Measurements from ENCODE around the gene TTC5.
"Not testable (repeated sequence)": the region's sequence is repeated elsewhere in the genome, so short reads cannot be mapped to it uniquely, and the experiment has no call there.

Gene TTC5

GRCh38 chr14:20302042-20302755, 3.6 kb downstream of the TTC5 start:
- DNase-seq, result no peak

- no peak for DNase-seq
Measured at GRCh38 chr14:20295067-20295466, 10.7 kb downstream of the TTC5 start.

GRCh38 chr14:20294636-20295035, 11.1 kb downstream of the TTC5 start:
- DNase-seq, result no peak

- DNase-seq, result not testable (repeated sequence)
Measured at GRCh38 chr14:20281998-20282397, 23.8 kb downstream of the TTC5 start.

GRCh38 chr14:20280265-20280664, 25.5 kb downstream of the TTC5 start:
- not testable (repeated sequence) for DNase-seq

GRCh38 chr14:20278414-20278813, 27.3 kb downstream of the TTC5 start:
- no peak for DNase-seq

- no peak for DNase-seq
Measured at GRCh38 chr14:20277409-20277808, 28.3 kb downstream of the TTC5 start.

GRCh38 chr14:20274062-20274461, 31.7 kb downstream of the TTC5 start:
- DNase-seq, result no peak

- not testable (repeated sequence) for DNase-seq
Measured at GRCh38 chr14:20264361-20264760, 41.4 kb downstream of the TTC5 start.

- peak; percentile 55 for DNase-seq
Measured at GRCh38 chr14:20262642-20263128, 43.1 kb downstream of the TTC5 start.

- DNase-seq, result no peak
Measured at GRCh38 chr14:20247646-20248246, 58.0 kb downstream of the TTC5 start.
